Prostate gland (tissue), 2 donors: ENCODE measurements around the gene ATRN.

Source experiments
- CTCF ChIP-seq, 4 experiments: fragments of 200-600 bp in 2 of 4; fragments of 450-650 bp in 2 of 4; sonication (generic) in 2 of 4; IDR thresholded peaks; 1 replicate in 3 of 4; 2 replicates in 1 of 4; pipeline ENCODE4 v1.5.1; 2016 to 2019; ENCODE audit warnings: antibody characterized with exemption in 4 of 4, mild to moderate bottlenecking in 2 of 4, moderate library complexity in 2 of 4
- POLR2A ChIP-seq: fragments of 450-650 bp; IDR thresholded peaks from one replicate; pipeline ENCODE4 v1.6.1; 2016; ENCODE audit warnings: antibody characterized with exemption, mild to moderate bottlenecking
- POLR2AphosphoS5 ChIP-seq: sonication (generic); formaldehyde crosslinking; IDR thresholded peaks from one replicate; pipeline ENCODE4 v1.6.1; 2017; ENCODE audit warnings: antibody characterized with exemption

DNA sequence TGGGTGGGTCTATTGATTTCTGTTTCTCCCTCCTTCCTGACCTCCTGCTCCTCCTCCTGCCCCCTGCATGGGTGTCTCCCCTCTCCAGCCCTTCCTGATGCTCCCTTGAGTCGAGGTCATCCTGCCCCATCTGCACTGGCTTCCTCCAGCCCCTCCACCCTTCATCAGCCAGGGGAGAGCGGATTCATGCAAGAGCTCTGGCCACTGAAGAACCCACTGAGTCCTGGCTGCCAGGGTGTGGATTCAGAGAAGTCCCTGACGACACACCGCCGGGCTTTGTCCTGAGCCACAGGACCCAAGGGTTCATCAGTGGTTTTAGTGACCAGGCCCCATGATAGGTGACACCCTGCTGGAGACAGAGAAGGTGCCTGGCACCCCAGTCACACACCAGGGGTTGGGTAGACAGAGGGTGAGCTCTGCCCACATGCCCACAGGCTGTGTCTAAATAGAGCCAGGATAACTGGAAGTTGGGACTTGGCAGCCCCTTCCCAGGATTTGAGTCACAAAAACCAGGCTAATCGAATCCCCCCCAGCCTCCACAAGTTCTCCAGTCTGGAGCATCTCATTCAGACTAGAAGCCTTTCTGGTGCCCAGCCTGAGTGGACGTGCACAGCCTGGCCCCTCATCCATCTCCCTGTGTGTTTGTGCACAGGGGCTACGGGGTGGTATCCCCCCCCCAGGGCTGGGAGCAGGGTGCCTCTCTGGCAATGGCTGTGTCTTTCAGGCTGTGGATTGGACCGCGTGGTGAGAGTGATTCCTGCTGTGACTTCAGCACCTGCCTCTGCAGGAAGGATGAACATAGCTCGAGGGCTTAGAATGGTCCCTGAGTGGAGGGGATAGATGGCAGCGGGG lies 191.2 kb downstream of the ATRN start:
- TF ChIP-seq CTCF (IDR thresholded peaks at IDR 0.05) (no peak), POLR2AphosphoS5 (no peak), POLR2A (no peak)
